Loucy (cell line): ENCODE results near the gene CNTNAP2.

Source experiments
- H2AFZ ChIP-seq: fragments of 200-600 bp; sonication (generic); 2 replicates; pipeline ENCODE4 v1.6.0; 2016; ENCODE audit warnings: antibody characterized with exemption, mild to moderate bottlenecking, low read length, moderate library complexity
- H3F3A ChIP-seq: fragments of 200-600 bp; 2 replicates; pipeline ENCODE4 v1.6.0; 2016; ENCODE audit warnings: antibody characterized with exemption, low read depth, mild to moderate bottlenecking
- H3K27me3 ChIP-seq: fragments of 200-600 bp; sonication (generic); 2 replicates; pipeline ENCODE4 v1.6.1; 2014; ENCODE audit warnings: low read length, mild to moderate bottlenecking; ENCODE audit not compliant: insufficient read depth, poor library complexity, severe bottlenecking
- H3K36me3 ChIP-seq: fragments of 200-600 bp; sonication (generic); 2 replicates; pipeline ENCODE4 v1.6.1; 2016; ENCODE audit warnings: low read length; ENCODE audit not compliant: insufficient read depth
- H3K4me1 ChIP-seq: fragments of 200-600 bp; sonication (generic); 2 replicates; pipeline ENCODE4 v1.5.1; 2014; ENCODE audit warnings: low read length, mild to moderate bottlenecking; ENCODE audit not compliant: insufficient read depth, poor library complexity, severe bottlenecking
- H3K4me2 ChIP-seq: fragments of 200-600 bp; sonication (generic); 2 replicates; pipeline ENCODE4 v1.6.0; 2014; ENCODE audit warnings: antibody characterized with exemption, low read length, low read depth, mild to moderate bottlenecking; ENCODE audit not compliant: poor library complexity, severe bottlenecking
- H3K4me3 ChIP-seq: fragments of 200-600 bp; sonication (generic); 2 replicates; pipeline ENCODE4 v1.5.1; 2014; ENCODE audit warnings: low read length, mild to moderate bottlenecking, mixed read lengths; ENCODE audit not compliant: poor library complexity, severe bottlenecking
- H3K79me2 ChIP-seq: fragments of 200-600 bp; sonication (generic); 2 replicates; pipeline ENCODE4 v1.6.1; 2014; ENCODE audit warnings: low read length; ENCODE audit not compliant: insufficient read depth
- H3K9ac ChIP-seq: fragments of 200-600 bp; sonication (generic); 2 replicates; pipeline ENCODE4 v1.6.0; 2014; ENCODE audit warnings: mild to moderate bottlenecking, low read depth, low read length, moderate library complexity; ENCODE audit not compliant: poor library complexity, severe bottlenecking
- H3K9me2 ChIP-seq: fragments of 200-600 bp; sonication (generic); replicated peaks from 2 replicates; pipeline ENCODE4 v1.6.1; 2016; ENCODE audit warnings: low read depth, low read length, mixed read lengths
- H3K9me3 ChIP-seq: fragments of 200-600 bp; sonication (generic); 2 replicates; pipeline ENCODE4 v1.6.1; 2014; ENCODE audit warnings: mild to moderate bottlenecking, antibody characterized with exemption, low read length, low read depth; ENCODE audit not compliant: insufficient read depth
- H4K20me1 ChIP-seq: fragments of 200-600 bp; sonication (generic); 2 replicates; pipeline ENCODE4 v1.6.0; 2014; ENCODE audit warnings: antibody characterized with exemption, low read length, mild to moderate bottlenecking; ENCODE audit not compliant: insufficient read depth, poor library complexity, severe bottlenecking
- CTCF ChIP-seq: fragments of 200-600 bp; sonication (generic); conservative IDR thresholded peaks from 2 replicates; pipeline ENCODE4 v1.5.1; 2014; ENCODE audit warnings: mild to moderate bottlenecking, antibody characterized with exemption, low read length
- EZH2phosphoT487 ChIP-seq: fragments of 200-600 bp; IDR thresholded peaks from 2 replicates; pipeline ENCODE4 v1.6.1; 2018; ENCODE audit warnings: antibody characterized with exemption, mild to moderate bottlenecking, moderate library complexity, borderline replicate concordance

The CNTNAP2 gene

GRCh38 chr7:148079206-148080080 is 1962.8 kb downstream of the CNTNAP2 start:
- Histone ChIP-seq H3K9me3 (peaks cover 3% of the 10 kb centered on the region; the same call in 1 of the 2 replicates), H3K9ac (no peak overlapping the region), H3K79me2 (no peaks in the 10 kb centered on the region), H3K4me2 (no peak overlapping the region), H4K20me1 (no peaks in the 10 kb centered on the region), H3K9me2 (no peaks in the 10 kb centered on the region), H3K27me3 (no peaks in the 10 kb centered on the region), H3K4me3 (no peak overlapping the region), H3K36me3 (no peaks in the 10 kb centered on the region), H3F3A (no peaks in the 10 kb centered on the region), H3K4me1 (no peaks in the 10 kb centered on the region), H2AFZ (no peak overlapping the region)
- TF ChIP-seq CTCF = no peak
- no peak for TF ChIP-seq EZH2phosphoT487

- Histone ChIP-seq H3K27me3 (no peaks in the 10 kb centered on the region), H3K4me3 (no peak overlapping the region), H4K20me1 (no peaks in the 10 kb centered on the region), H3K9me3 (0 out of 2 replicates have a peak, but pooled peaks cover 3% of the 10 kb centered on the region), H3K79me2 (no peaks in the 10 kb centered on the region), H3F3A (no peaks in the 10 kb centered on the region), H3K36me3 (no peaks in the 10 kb centered on the region), H3K9ac (no peak overlapping the region), H2AFZ (no peak overlapping the region), H3K4me2 (no peak overlapping the region), H3K4me1 (no peaks in the 10 kb centered on the region), H3K9me2 (no peaks in the 10 kb centered on the region)
- TF ChIP-seq CTCF (no peak), EZH2phosphoT487 (no peak)
These were observed 1966.8 kb downstream of the CNTNAP2 start for GRCh38 chr7:148083448-148083847.

GRCh38 chr7:148084138-148084537 is 1967.5 kb downstream of the CNTNAP2 start:
- Histone ChIP-seq H3F3A (no peaks in the 10 kb centered on the region), H4K20me1 (no peaks in the 10 kb centered on the region), H3K9ac (no peak overlapping the region), H3K36me3 (no peaks in the 10 kb centered on the region), H3K4me3 (no peak overlapping the region), H3K9me2 (no peaks in the 10 kb centered on the region), H3K79me2 (no peaks in the 10 kb centered on the region), H3K27me3 (no peaks in the 10 kb centered on the region), H3K4me1 (no peaks in the 10 kb centered on the region), H2AFZ (no peak overlapping the region), H3K9me3 (0 out of 2 replicates have a peak, but pooled peaks cover 3% of the 10 kb centered on the region), H3K4me2 (no peak overlapping the region)
- peak; percentile 62 for TF ChIP-seq CTCF
- TF ChIP-seq EZH2phosphoT487 = no peak
